Coronary artery (tissue), 2 donors: ENCODE measurements around the gene PKD1.

Source experiments
- DNase-seq: peaks from one replicate; pipeline ENCODE4 v3.0.0-alpha.2; 2017; ENCODE audit warnings: low spot score
- H3K27ac ChIP-seq, 2 donors: fragments of 200-600 bp; sonication (generic); one replicate each; pipeline ENCODE4 v1.5.1; 2016 to 2019
- H3K4me3 ChIP-seq: fragments of 200-600 bp; sonication (generic); 2 replicates; pipeline ENCODE4 v1.5.1; 2016; ENCODE audit warnings: mild to moderate bottlenecking, moderate library complexity
- TF ChIP-seq, protein P1 (sequence below): fragments of 200-600 bp; sonication (generic); IDR thresholded peaks from one replicate; pipeline ENCODE4 v1.5.1; 2019; ENCODE audit warnings: antibody characterized with exemption

The PKD1 gene

DNA sequence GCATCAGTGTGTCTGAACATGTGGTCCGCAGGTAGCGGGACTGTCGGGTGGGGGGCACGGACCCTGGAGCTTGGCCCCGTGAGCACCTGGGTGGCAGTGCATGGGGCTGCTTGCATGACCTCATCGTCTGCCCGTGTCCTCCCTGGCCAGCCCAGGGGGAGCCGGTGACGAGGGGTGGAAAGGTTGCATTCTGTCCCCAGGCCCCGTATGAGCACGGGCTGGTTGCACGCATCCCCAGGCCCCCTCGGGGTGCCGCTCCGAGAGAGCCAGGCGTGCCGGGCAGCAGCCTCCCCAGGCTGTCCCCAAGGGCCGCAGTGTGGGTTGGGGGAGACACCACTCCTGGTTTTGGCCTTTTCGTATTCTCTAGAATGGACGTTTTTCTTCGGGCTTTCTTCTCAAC, 58.0 kb downstream of the PKD1 start:
- H3K27ac ChIP-seq, result no peak overlapping the region
- no peak overlapping the region for H3K4me3 ChIP-seq
- TF ChIP-seq, protein P1, sequence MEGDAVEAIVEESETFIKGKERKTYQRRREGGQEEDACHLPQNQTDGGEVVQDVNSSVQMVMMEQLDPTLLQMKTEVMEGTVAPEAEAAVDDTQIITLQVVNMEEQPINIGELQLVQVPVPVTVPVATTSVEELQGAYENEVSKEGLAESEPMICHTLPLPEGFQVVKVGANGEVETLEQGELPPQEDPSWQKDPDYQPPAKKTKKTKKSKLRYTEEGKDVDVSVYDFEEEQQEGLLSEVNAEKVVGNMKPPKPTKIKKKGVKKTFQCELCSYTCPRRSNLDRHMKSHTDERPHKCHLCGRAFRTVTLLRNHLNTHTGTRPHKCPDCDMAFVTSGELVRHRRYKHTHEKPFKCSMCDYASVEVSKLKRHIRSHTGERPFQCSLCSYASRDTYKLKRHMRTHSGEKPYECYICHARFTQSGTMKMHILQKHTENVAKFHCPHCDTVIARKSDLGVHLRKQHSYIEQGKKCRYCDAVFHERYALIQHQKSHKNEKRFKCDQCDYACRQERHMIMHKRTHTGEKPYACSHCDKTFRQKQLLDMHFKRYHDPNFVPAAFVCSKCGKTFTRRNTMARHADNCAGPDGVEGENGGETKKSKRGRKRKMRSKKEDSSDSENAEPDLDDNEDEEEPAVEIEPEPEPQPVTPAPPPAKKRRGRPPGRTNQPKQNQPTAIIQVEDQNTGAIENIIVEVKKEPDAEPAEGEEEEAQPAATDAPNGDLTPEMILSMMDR, result no peak
- no peak for DNase-seq

GRCh38 chr16:2077016-2077415, 58.7 kb downstream of the PKD1 start:
- Histone ChIP-seq H3K27ac (no peak overlapping the region), H3K4me3 (no peak overlapping the region)
- no peak for DNase-seq
- TF ChIP-seq, protein P1, result no peak

DNA sequence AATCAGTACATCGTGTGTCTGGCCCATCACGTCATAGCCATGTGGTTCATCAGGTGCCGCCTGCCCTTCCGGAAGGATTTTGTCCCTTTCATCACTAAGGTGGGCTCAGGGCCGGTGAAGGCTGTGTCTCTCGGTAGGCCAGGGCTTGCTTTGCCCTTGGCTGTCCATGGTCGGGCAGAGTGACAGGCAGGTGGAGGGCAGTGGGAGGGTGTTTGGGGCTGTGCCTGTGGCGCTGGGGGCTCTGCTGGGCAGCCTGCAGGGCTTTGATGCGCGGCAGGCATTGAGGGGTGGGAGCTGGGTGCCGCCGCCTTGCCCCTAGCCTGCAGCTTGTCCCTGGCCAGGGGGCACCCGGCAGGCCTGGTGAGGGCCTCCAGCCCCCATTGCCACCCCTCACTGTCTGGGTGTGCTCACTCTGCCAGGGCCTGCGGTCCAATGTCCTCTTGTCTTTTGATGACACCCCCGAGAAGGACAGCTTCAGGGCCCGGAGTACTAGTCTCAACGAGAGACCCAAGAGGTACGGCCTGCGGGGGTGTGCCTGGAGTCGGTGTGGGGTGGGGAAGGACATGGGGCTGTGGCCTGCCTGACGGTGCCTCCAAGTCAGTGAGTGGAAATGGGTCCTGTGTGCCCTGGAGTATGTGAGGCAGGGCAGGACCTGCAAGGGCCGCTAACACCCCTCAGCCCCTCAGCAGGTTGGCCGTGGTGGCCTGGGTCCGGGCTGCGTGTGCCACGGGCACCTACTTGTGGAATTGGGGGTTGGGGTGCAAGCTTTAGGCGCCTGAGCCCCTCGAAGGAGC, 59.4 kb downstream of the PKD1 start:
- H3K4me3 ChIP-seq, result no peak overlapping the region
- no peak for DNase-seq
- TF ChIP-seq, protein P1, result no peak
- no peak overlapping the region for H3K27ac ChIP-seq

- H3K4me3 ChIP-seq, result no peak overlapping the region
- H3K27ac ChIP-seq, result no peak overlapping the region
- TF ChIP-seq, protein P1, result no peak
- DNase-seq, result no peak
Measured at GRCh38 chr16:2075631-2076030, 60.1 kb downstream of the PKD1 start.

GRCh38 chr16:2074071-2074470, 61.6 kb downstream of the PKD1 start:
- TF ChIP-seq, protein P1, result no peak

GRCh38 chr16:2072926-2073325, 62.8 kb downstream of the PKD1 start:
- no peak overlapping the region for H3K4me3 ChIP-seq
- TF ChIP-seq, protein P1, result no peak
- DNase-seq, result no peak
- H3K27ac ChIP-seq, result no peak overlapping the region

More at GRCh38 chr16:2074071-2074470, 61.6 kb downstream of the PKD1 start:
- Histone ChIP-seq H3K27ac (no peak overlapping the region), H3K4me3 (no peak overlapping the region)
- DNase-seq, result no peak
